IMR-90 (cell line): ENCODE results near the gene GAL3ST2. TPM values are rescaled to one million over a fixed set of nuclear protein-coding genes. Genes with fewer than 3 reads are reported as not detected.
"Not testable (repeated sequence)": the region's sequence is repeated elsewhere in the genome, so short reads cannot be mapped to it uniquely, and the experiment has no call there.

Experiments used
- ATAC-seq: fragments of 200-7000 bp; cut with Tn5 transposase; 2 replicates; pipeline ENCODE4 v1.9.1; 2020; ENCODE audit warnings: low read depth, mild to moderate bottlenecking, moderate library complexity
- BruUV-seq: library from RNA; stranded (reverse); fragments of 400-500 nt; replicated peaks from 2 replicates; lab custom pipeline; 2021; lab: Mats Ljungman, UMichigan
- CTCF ChIA-PET: fragments of 300-600 bp; formaldehyde crosslinking; extraction: SDS; loops from one replicate; lab custom pipeline; 2021; ENCODE audit warnings: antibody characterized with exemption; lab: Yijun Ruan, JAX
- POLR2A ChIA-PET: fragments of 300-600 bp; sonication (Branson Sonifier 250); formaldehyde crosslinking; loops from one replicate; lab custom pipeline; 2022; ENCODE audit warnings: antibody characterized with exemption; ENCODE audit not compliant: unreplicated experiment; lab: Charles Lee
- DNase-seq: peaks from one replicate; pipeline ENCODE4 v3.0.0; 2013
- H2AFZ ChIP-seq: replicated peaks from 2 replicates; pipeline ENCODE3; 2013; ENCODE audit warnings: low read length, mild to moderate bottlenecking; ENCODE audit not compliant: poor library complexity
- H2AK5ac ChIP-seq: 2 replicates; pipeline ENCODE4 v1.6.1; 2013; ENCODE audit warnings: low read depth, low read length, inconsistent platforms
- H2AK9ac ChIP-seq: replicated peaks from 2 replicates; pipeline ENCODE3; 2013; ENCODE audit warnings: mild to moderate bottlenecking, low read depth, low read length, moderate library complexity; ENCODE audit not compliant: poor library complexity
- H2BK120ac ChIP-seq: 2 replicates; pipeline ENCODE4 v1.6.1; 2013; ENCODE audit warnings: low read depth, low read length, inconsistent platforms
- H2BK15ac ChIP-seq: 3 replicates; pipeline ENCODE4 v1.6.1; 2013; ENCODE audit warnings: low read depth, low read length, inconsistent platforms
- H2BK20ac ChIP-seq: 2 replicates; pipeline ENCODE4 v1.6.1; 2013; ENCODE audit warnings: low read depth, mild to moderate bottlenecking, inconsistent platforms, low read length, moderate library complexity
- H2BK5ac ChIP-seq: 2 replicates; pipeline ENCODE4 v1.6.1; 2013; ENCODE audit warnings: mild to moderate bottlenecking, low read depth, low read length, inconsistent platforms; ENCODE audit not compliant: poor library complexity, severe bottlenecking
- H3K14ac ChIP-seq: replicated peaks from 2 replicates; pipeline ENCODE4 v1.6.1; 2013; ENCODE audit warnings: low read depth, low read length, inconsistent platforms
- H3K18ac ChIP-seq: 2 replicates; pipeline ENCODE4 v1.6.1; 2013; ENCODE audit warnings: low read depth, low read length, control low read depth
- H3K23ac ChIP-seq: 2 replicates; pipeline ENCODE4 v1.6.1; 2013; ENCODE audit warnings: low read depth, low read length, inconsistent platforms
- H3K27ac ChIP-seq: 2 replicates; pipeline ENCODE4 v1.5.1; 2013; ENCODE audit warnings: mild to moderate bottlenecking, control low read depth, low read length; ENCODE audit not compliant: insufficient read depth
- H3K27me3 ChIP-seq: 2 replicates; pipeline ENCODE4 v1.6.1; 2013; ENCODE audit warnings: low read length; ENCODE audit not compliant: control insufficient read depth, insufficient read depth
- H3K36me3 ChIP-seq: 2 replicates; pipeline ENCODE4 v1.6.1; 2013; ENCODE audit warnings: low read length, mixed read lengths; ENCODE audit not compliant: control insufficient read depth, insufficient read depth
- H3K4ac ChIP-seq: 2 replicates; pipeline ENCODE4 v1.6.1; 2013; ENCODE audit warnings: low read depth, low read length, inconsistent platforms
- H3K4me1 ChIP-seq: 2 replicates; pipeline ENCODE4 v1.6.1; 2013; ENCODE audit warnings: low read length, mixed read lengths; ENCODE audit not compliant: control insufficient read depth, insufficient read depth
- H3K4me2 ChIP-seq: 2 replicates; pipeline ENCODE4 v1.6.1; 2013; ENCODE audit warnings: low read depth, mild to moderate bottlenecking, control low read depth, low read length, moderate library complexity
- H3K4me3 ChIP-seq: 2 replicates; pipeline ENCODE4 v1.5.1; 2013; ENCODE audit warnings: low read depth, mild to moderate bottlenecking, control low read depth, low read length, moderate library complexity; ENCODE audit not compliant: insufficient read depth
- H3K56ac ChIP-seq: 2 replicates; pipeline ENCODE4 v1.6.1; 2013; ENCODE audit warnings: low read length, inconsistent platforms; ENCODE audit not compliant: insufficient read depth; ENCODE audit errors: extremely low read depth
- H3K79me1 ChIP-seq, 2 experiments: 2 replicates each; pipeline ENCODE4 v1.6.1; 2013; ENCODE audit warnings: low read length in 2 of 2, inconsistent platforms in 1 of 2, low read depth in 1 of 2
- H3K9ac ChIP-seq: 2 replicates; pipeline ENCODE4 v1.6.1; 2013; ENCODE audit warnings: low read depth, low read length, control low read depth
- H3K9me1 ChIP-seq: 2 replicates; pipeline ENCODE4 v1.6.1; 2013; ENCODE audit warnings: low read length, inconsistent platforms; ENCODE audit not compliant: insufficient read depth
- H3K9me3 ChIP-seq: 2 replicates; pipeline ENCODE4 v1.6.1; 2013; ENCODE audit warnings: low read length; ENCODE audit not compliant: control insufficient read depth, insufficient read depth
- H4K20me1 ChIP-seq: 2 replicates; pipeline ENCODE4 v1.6.1; 2013; ENCODE audit warnings: low read length, inconsistent platforms; ENCODE audit not compliant: insufficient read depth
- H4K5ac ChIP-seq: 2 replicates; pipeline ENCODE4 v1.6.1; 2013; ENCODE audit warnings: mild to moderate bottlenecking, low read depth, low read length, control low read depth
- H4K8ac ChIP-seq, 2 experiments: 2 replicates each; pipeline ENCODE4 v1.6.1; 2013; ENCODE audit warnings: low read depth in 2 of 2, low read length in 2 of 2, control low read depth in 1 of 2, inconsistent platforms in 1 of 2
- H4K91ac ChIP-seq: 2 replicates; pipeline ENCODE4 v1.6.1; 2013; ENCODE audit warnings: low read depth, low read length, inconsistent platforms; ENCODE audit not compliant: insufficient read depth
- MAFK ChIP-seq: IDR thresholded peaks from 2 replicates; pipeline ENCODE4 v1.6.1; 2012; ENCODE audit warnings: low read depth, low read length, improper control_type of control experiment
- WGBS, 2 experiments: methylation state at CpG; one replicate each; pipeline versions ENCODE4 v1.1.5 to v1.1.7; 2013; ENCODE audit warnings: missing lambda C conversion rate in 2 of 2; ENCODE audit not compliant: insufficient read length in 1 of 2; ENCODE audit errors: extremely low coverage in 2 of 2; 5-methylcytosine and 5-hydroxymethylcytosine counted together
- dilution Hi-C: fragments of 300-500 bp; cut with HindIII; formaldehyde crosslinking; loops from one replicate; pipeline ENCODE4 v1.14.3; 2018; ENCODE audit warnings: low sequenced_read_pairs; ENCODE audit not compliant: unreplicated experiment
- in situ Hi-C: fragments of 300-500 bp; cut with MboI; formaldehyde crosslinking; loops from 3 replicates; pipeline ENCODE4 v1.14.3; 2019; ENCODE audit warnings: low sequenced_read_pairs, inconsistent platforms, mixed read lengths
- intact Hi-C: fragments of 100-400 bp; cut with micrococcal nuclease; formaldehyde crosslinking; loops from 2 replicates; pipeline ENCODE4 v1.10.0; 2022
- polyA plus RNA-seq, 3 experiments: library from polyadenylated mRNA; depleted of rRNA; stranded (reverse); fragments of >200 nt; gene quantifications; 2 replicates each; pipeline ENCODE4 v1.2.3, GENCODE V29; 2012; ENCODE audit warnings: low replicate concordance in 1 of 3
- total RNA-seq: library from RNA; depleted of rRNA; stranded (reverse); fragments of >200 nt; gene quantifications from 2 replicates; pipeline ENCODE4 v1.2.3, GENCODE V29; 2012

The GAL3ST2 gene
- total and polyA plus RNA-seq, 2 of the 4 experiments (the other 2 are of a cell fraction) = 0.07 TPM; not detected in 1

DNA sequence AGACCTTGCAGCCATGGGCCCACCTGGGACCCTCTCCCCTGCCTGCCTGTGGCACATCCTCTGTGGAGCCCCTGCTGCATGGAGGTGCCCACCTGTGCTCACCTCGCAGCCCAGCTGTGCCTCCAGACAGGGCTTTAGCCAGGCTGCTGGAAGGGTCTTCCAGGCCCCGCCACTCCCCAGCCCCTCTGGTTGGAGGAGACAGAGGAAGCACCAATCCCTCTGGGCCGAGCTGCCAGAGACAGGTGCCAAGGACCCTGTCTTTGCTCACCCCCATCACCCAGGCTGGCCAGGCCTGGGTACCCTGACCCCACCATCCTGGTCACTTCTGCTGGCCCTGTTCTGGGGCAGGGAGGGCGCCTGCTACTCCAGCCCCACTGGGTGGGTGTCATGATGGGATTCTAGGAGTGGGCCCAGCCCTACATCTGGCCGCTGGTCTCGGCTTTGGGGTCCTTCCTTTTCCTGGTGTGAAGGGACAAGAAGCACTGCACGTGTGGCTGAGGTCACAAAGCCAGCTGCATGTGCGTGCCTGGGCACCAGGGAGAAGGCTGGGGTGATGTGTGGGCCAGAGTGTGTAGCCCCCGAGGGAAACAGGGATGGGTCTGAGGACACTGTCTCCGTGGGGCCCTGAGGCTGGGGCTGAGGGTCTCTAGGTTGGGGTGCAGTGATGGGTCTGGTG lies 23.0 kb downstream of the GAL3ST2 start:
- H3K9ac ChIP-seq = no peak overlapping the region
- dilution Hi-C loops (no loop called here), in situ Hi-C loops (no loop called here), intact Hi-C loops (no loop called here)
- 72% methylated on average over 4 of the region's 10 CpGs; no CpG with 5 or more reads in 1 of the 2 experiments for WGBS, 2 experiments
- H2AK5ac ChIP-seq = no peak overlapping the region
- no peak overlapping the region for H3K56ac ChIP-seq
- ATAC-seq (no peak), DNase-seq (no peak)
- no peak overlapping the region for H3K4me3 ChIP-seq
- ChIA-PET POLR2A (no interaction called here), CTCF (no interaction called here)
- H2AK9ac ChIP-seq = no peak overlapping the region
- H3K4me1 ChIP-seq = 0 out of 2 replicates have a peak, but pooled peaks cover 3% of the 10 kb centered on the region
- no peaks in the 10 kb centered on the region for H3K79me1 ChIP-seq
- H3K9me1 ChIP-seq = no peaks in the 10 kb centered on the region; the same call in 1 of the 2 replicates
- no peaks in the 10 kb centered on the region; the same call in 1 of the 2 replicates for H4K20me1 ChIP-seq
- no peak overlapping the region for H3K14ac ChIP-seq
- no peaks in the 10 kb centered on the region for H3K36me3 ChIP-seq
- no peak overlapping the region for H3K4ac ChIP-seq
- TF ChIP-seq MAFK = no peak
- H3K18ac ChIP-seq = no peak overlapping the region
- H4K5ac ChIP-seq = no peak overlapping the region
- no peak overlapping the region for H2BK20ac ChIP-seq
- no peak overlapping the region for H4K8ac ChIP-seq
- H2BK5ac ChIP-seq = no peak overlapping the region
- BruUV-seq = no TSS peak
- peaks cover 30% of the 10 kb centered on the region for H3K27me3 ChIP-seq
- no peak overlapping the region for H3K27ac ChIP-seq
- no peak overlapping the region for H2AFZ ChIP-seq
- no peak overlapping the region for H3K4me2 ChIP-seq
- H2BK120ac ChIP-seq = no peak overlapping the region
- H2BK15ac ChIP-seq = no peak overlapping the region
- no peak overlapping the region for H4K91ac ChIP-seq
- H3K23ac ChIP-seq = no peak overlapping the region
- H3K9me3 ChIP-seq = no peaks in the 10 kb centered on the region

DNA sequence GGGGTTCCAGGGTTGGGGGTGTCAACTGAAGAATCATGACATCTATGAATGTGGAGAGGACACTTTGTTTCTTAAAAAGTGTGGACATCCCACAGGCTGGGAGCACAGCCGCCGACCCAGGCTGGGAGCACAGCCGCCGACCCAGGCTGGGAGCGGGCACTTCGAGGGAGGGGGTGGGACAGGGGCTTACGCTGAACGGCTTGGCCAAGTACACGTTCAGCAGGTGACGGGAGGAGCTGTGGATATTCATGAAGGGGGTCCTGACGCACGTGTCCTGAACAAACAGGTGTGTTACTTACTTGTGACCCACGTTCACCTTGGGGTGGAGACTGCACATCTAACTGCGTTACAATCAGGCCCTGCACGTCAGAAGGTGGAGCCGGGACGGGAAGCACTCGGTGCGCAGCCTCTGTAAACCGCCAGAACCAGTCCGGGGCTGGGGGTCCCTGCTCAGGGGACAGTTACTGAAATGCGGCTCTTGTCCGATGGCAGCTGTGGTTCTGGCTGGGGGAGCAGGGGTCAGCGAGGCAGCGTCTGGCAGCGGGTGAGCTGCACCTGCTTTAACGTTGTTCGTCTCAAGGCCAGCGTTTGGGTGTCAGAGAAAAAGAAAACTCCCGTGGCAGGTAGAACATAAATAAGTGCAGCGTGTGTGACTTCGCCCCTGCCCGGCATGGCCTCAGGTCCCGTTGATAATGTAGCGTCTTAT lies 23.7 kb downstream of the GAL3ST2 start:
- H2BK120ac ChIP-seq, H3K14ac ChIP-seq, H4K91ac ChIP-seq, ATAC-seq, dilution Hi-C loops, H3K36me3 ChIP-seq, H3K27ac ChIP-seq, H3K9me1 ChIP-seq, H4K8ac ChIP-seq, H3K23ac ChIP-seq, H3K18ac ChIP-seq, H2AFZ ChIP-seq, H3K9ac ChIP-seq, H3K56ac ChIP-seq, H3K79me1 ChIP-seq, H2AK5ac ChIP-seq, H3K4me1 ChIP-seq, BruUV-seq, H3K4me3 ChIP-seq, H2AK9ac ChIP-seq, in situ Hi-C loops, H3K4ac ChIP-seq, H4K5ac ChIP-seq, H3K9me3 ChIP-seq, H2BK15ac ChIP-seq, H4K20me1 ChIP-seq, CTCF ChIA-PET, H2BK20ac ChIP-seq, POLR2A ChIA-PET, H2BK5ac ChIP-seq, intact Hi-C loops, DNase-seq, H3K4me2 ChIP-seq: not testable (repeated sequence)
- 73% methylated on average over 10 of the region's 35 CpGs; no CpG with 5 or more reads in 1 of the 2 experiments for WGBS, 2 experiments
- H3K27me3 ChIP-seq = peaks cover 32% of the 10 kb centered on the region
